GM19468 (cell line): ENCODE data around the gene FGF6.
"Not testable (repeated sequence)": the region's sequence is repeated elsewhere in the genome, so short reads cannot be mapped to it uniquely, and the experiment has no call there.

ENCODE experiments used
- ATAC-seq: cut with Tn5 transposase; IDR thresholded peaks from one replicate; pipeline ENCODE4 v1.9.1; 2021; ENCODE audit warnings: mild to moderate bottlenecking, moderate library complexity, moderate number of reproducible peaks; ENCODE audit not compliant: unreplicated experiment; ENCODE audit errors: extremely low read depth

FGF6 gene, protein sequence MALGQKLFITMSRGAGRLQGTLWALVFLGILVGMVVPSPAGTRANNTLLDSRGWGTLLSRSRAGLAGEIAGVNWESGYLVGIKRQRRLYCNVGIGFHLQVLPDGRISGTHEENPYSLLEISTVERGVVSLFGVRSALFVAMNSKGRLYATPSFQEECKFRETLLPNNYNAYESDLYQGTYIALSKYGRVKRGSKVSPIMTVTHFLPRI

DNA sequence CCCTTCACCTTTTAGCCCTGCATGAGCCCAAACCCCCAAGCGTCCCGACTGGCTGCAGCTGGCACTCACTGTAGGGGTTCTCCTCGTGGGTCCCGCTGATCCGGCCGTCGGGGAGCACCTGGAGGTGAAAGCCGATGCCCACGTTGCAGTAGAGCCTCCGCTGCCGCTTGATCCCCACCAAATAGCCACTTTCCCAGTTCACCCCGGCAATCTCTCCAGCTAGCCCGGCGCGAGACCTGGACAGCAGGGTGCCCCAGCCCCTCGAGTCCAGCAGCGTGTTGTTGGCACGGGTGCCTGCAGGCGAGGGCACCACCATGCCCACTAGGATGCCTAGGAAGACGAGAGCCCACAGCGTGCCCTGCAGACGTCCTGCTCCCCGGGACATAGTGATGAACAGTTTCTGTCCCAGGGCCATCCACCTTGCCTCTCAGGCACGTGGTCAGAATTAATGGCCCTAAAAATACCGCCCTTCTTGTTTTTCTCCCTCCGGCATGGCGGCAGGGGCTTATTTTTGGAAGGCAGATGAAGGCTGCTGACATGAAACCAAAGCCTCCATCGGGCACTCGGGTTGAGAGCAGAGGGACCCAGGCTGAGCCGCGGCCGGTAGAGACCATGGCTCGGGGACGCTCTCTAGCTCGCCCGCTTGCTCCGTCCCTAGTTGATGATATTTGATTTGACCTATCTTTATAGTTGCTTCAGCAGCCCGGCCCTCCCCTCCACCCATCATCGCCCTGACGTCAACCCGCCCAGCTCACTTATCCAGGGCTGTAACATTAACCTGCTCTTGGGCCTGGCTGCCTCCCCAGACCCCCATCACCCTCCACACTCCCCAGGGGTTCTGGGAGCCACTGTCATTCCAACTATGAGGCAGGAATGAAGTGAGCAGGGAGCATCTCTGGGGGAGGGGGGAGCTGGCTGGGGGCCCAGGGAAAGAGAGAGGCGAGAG is at the start of gene FGF6:
Gene FGF6 (minus strand): TSS at position 660 of the 946 bp plus-strand sequence. CDS start 245 bp downstream, at position 415.
- no peak for ATAC-seq

- no peak for ATAC-seq
Measured at GRCh38 chr12:4490973-4491372, 45.4 kb upstream of the FGF6 start.

- ATAC-seq: no peak
Measured at GRCh38 chr12:4489556-4489955, 43.9 kb upstream of the FGF6 start.

DNA sequence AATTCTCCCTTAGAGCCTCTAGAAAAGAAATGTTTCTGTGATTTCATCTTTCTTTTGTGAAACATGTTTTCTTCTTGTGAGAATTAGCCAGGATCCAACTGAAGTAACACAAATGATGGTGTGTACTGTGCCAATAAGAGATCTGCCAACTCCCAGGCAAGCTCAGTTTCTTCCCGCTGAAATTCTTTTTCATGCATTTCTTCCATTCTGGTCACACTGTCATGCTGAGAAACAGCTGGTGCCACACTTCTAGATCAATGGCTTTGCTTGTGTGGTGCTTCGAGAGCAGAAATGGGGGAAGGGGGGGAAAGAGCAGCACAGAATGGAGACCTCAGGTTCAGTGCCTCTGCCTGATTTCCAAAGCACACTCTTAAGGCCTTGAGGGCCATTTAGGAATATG is 41.4 kb upstream of the FGF6 start:
- no peak for ATAC-seq

- no peak for ATAC-seq
Measured at GRCh38 chr12:4486049-4486699, 40.6 kb upstream of the FGF6 start.

GRCh38 chr12:4483885-4484823 is 38.5 kb upstream of the FGF6 start:
- no peak for ATAC-seq

- ATAC-seq: no peak
Measured at GRCh38 chr12:4482936-4483335, 37.3 kb upstream of the FGF6 start.

DNA sequence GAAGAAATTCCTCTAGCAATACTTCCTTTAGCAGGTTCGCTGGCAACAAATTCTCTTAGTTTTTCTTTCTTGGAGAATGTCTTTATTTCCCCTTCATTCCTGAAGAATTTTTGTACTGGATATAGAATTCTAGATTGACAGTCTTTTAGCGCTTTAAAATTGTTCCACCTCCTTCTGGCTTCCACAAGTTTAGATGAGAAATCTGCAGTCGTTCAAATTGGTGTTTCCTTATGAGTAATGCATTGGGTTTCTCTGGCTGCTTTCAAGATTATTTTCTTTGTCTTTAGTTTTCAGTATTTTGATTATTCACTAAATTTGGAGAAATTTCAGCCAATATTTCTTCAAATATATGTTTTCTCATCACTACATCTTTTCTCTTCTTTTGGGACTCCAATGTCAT is 33.3 kb upstream of the FGF6 start:
- ATAC-seq: no peak

GRCh38 chr12:4477129-4477528 is 31.5 kb upstream of the FGF6 start:
- ATAC-seq: no peak

DNA sequence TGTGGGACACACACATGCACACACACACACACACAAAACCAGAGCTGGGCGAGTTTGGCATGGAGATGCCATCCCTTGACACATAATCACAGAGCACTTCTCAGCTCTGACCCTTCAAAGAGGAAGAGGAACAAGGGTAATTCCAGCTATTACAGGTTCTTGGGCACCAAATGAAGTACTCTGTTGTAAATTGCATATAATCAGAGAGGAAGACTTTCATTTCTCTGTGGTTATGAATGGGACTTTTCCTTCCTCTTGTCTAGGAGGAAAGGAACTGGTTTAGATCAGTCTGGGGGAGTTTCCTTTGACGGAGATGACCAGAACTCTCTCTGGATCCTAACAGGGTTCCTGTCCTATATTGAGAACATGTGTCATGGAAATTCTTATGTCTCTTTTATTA is 26.4 kb upstream of the FGF6 start:
- ATAC-seq: no peak

DNA sequence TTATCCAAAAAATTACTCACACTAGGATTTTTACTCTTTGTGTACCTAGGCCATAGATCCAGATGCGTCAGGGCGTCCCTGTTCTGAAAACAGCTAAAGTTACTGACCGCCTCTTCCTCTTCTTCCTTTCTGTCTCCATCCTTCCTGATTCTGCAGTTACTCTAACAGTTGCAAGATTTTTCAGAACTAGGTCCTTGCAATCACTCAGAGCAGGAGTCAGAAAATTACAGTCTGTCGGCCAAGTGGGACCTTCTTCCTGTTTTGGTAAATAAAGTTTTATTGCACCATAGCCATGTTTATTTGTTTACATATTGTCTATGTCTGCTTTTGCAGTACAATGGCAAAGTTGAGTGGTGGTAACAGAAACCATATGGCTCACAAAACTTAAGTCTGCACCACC is 25.6 kb upstream of the FGF6 start:
- ATAC-seq: no peak

GRCh38 chr12:4468994-4469393 is 23.4 kb upstream of the FGF6 start:
- no peak for ATAC-seq

GRCh38 chr12:4460761-4461160 is 15.1 kb upstream of the FGF6 start:
- ATAC-seq: no peak

DNA sequence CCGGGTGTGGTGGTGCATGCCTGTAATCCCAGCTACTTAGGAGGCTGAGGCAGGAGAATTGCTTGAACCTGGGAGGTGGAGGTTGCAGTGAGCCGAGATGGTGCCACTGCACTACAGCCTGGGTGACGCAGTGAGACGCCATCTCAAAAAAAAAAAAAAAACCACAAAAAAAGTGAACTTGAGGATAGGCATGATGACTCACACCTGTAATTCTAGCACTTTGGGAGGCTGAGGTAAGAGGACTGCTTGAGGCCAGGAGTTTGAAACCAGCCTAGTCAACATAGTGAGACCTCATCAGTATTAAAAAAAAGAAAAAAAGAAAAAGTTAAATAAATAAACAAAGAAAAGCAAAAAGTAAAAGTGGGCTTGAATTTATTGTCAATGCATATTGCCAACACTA is 10.2 kb upstream of the FGF6 start:
- ATAC-seq: not testable (repeated sequence)

DNA sequence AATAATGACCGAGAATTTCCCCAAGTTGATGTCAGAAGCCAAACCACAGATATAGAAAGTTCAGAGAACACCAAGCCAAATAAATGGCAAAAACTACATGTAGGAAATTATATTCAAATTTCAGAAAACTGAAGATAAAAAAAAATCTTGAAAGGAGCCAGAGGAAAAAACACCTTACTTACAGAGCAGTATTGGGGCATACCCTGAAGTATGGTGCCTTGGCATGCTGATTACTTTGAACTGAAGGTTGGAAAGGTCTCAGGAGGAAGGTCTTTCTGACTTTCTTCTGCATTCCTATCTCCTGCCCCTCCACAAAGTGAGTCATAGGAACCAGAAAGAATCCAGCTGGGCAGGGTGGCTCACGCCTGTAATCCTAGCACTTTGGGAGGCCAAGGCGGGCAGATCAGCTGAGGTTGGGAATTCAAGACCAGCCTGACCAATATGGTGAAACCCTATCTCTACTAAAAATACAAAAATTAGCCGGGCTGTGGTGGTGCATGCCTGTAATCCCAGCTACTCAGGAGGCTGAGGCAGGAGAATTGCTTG is 8.8 kb upstream of the FGF6 start:
- ATAC-seq: no peak

- ATAC-seq: no peak
Measured at GRCh38 chr12:4451694-4452093, 6.1 kb upstream of the FGF6 start.

DNA sequence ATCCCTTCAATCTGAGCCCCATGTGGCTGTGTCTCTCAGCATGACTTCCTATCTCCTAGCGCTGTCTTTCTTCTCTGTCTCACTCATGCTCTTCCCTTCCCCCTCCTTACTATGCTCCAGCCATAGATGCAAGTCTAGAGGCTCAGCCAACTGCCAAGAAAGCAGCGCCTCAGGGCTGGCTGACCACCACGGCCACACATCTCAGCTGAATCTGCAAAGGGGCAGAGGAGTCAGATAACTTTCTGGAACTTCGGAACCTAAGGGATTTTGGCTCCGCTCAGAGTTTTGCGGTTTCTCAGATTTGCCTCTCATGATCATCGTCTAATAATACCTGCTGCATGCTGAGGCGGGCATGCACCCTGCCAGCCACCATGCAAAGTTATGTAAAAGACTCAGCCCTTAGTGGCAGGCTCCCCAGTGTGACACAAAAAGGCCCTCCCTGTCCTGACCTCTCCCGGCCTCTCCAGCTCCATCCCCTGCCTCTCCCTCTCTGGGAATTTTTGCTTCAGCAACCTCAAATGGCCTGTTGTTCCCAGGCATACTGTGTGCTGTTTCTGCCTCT is 5.0 kb upstream of the FGF6 start:
- no peak for ATAC-seq

- ATAC-seq: no peak
Measured at GRCh38 chr12:4449851-4450221, 4.2 kb upstream of the FGF6 start.
